Midbrain (tissue), 1 donor: ENCODE results near the gene RTN4RL1.

Experiments
- DNase-seq: peaks from one replicate; lab custom pipeline; 2025; lab: John Stamatoyannopoulos, UW

Gene RTN4RL1, protein sequence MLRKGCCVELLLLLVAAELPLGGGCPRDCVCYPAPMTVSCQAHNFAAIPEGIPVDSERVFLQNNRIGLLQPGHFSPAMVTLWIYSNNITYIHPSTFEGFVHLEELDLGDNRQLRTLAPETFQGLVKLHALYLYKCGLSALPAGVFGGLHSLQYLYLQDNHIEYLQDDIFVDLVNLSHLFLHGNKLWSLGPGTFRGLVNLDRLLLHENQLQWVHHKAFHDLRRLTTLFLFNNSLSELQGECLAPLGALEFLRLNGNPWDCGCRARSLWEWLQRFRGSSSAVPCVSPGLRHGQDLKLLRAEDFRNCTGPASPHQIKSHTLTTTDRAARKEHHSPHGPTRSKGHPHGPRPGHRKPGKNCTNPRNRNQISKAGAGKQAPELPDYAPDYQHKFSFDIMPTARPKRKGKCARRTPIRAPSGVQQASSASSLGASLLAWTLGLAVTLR

DNA sequence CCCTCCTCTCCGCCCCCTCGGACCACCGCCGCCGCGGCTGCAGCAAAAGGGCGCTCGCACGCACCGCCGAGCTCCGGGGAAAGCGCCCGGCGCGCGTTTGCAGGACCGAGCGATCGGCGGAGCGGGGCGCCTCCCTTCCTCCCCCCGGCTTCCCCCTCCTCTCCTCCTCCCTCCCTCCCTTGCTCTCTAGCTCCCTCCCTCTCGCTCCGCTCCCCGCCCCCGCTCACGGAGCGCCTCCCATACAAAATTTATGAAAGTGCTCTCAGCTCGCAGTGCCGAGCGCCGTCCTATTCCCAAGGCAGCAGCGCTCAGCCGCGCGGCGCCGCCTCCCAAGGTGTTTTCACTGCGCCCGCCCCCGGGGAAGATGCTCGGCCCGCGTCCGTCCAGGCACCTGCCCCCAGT, at the start of gene RTN4RL1:
RTN4RL1 (minus strand) TSS at position 115 of the 402 bp plus-strand sequence. CDS start 469 bp downstream, outside the sequence.
- peak; percentile 32 for DNase-seq

DNA sequence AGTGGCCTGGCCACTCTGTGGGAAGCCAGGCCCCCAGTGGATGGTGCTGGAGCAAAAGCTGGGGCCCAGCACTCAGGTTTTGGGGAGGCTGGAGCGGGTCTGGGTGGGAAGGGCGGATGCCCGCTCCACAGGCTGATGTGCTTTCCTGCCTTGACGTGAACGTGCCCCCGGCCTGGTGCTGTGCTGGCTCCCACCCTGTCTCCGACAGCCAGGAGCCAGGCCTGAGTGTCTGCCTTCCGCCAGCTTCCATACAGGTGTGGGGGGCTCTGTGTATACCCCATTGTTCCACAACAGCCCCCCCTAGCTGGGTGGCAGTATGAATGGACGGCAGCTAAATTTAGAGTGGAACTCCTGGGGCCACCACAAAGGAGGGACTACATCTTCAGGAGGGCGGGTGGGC, 49.8 kb upstream of the RTN4RL1 start:
- no peak for DNase-seq

DNA sequence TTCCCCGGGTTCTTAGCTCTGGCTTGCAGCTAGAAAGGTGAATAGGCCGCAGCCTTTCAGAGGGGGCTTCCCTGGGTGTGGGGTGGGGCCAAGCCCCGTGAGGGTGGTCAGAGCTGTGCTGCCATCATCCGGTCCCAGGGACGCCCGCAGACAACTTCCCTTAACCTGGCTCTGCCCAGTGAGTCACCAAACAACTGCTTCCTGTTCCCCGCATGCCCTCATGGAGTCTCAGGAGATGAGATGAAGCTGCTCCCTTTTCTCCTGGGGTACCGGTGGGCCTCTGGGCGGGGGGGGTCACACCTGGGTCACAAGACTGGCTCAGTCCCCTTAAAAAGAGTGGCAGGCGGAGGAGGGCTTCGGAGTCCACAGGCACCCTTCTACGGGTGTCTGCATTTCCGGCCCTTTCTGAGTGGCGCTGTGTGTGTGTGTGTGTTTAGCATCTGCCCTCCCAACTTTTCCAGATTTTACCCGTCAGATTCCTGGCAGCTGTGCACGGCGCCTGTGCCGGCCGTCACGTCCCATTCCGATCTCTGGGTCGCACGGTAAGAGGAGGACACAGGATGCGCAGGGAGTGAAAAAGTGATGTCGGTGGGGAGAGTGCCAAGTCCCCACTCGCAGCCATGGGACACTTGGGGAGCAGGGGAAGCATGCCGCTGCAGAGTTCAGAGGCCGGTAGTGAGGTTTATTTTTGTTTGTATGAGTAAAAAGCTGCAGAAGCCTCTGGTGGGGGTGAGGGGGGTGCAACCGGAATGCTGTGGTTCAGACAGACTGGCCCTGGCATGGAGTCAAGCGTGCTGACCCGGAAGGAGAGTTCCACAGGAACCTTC, 46.5 kb upstream of the RTN4RL1 start:
- no peak for DNase-seq

DNA sequence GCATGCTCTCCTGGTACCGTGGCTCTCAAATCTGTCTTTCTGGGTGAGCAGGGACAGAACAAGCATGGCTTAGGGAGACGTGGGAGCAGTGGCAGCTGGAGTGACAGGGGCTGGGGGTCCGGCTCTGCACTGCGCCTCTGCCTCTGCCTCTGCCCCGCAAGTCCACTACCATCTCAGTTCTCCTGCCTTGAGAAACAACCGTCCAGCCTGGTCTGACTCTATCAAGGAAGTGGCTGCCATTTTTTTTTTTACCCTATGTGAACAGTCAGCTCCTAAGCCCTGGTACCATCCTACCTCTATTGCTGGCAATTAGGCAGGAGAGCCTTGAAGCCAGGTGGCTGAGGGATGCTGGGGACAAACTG, 45.9 kb upstream of the RTN4RL1 start:
- no peak for DNase-seq

DNA sequence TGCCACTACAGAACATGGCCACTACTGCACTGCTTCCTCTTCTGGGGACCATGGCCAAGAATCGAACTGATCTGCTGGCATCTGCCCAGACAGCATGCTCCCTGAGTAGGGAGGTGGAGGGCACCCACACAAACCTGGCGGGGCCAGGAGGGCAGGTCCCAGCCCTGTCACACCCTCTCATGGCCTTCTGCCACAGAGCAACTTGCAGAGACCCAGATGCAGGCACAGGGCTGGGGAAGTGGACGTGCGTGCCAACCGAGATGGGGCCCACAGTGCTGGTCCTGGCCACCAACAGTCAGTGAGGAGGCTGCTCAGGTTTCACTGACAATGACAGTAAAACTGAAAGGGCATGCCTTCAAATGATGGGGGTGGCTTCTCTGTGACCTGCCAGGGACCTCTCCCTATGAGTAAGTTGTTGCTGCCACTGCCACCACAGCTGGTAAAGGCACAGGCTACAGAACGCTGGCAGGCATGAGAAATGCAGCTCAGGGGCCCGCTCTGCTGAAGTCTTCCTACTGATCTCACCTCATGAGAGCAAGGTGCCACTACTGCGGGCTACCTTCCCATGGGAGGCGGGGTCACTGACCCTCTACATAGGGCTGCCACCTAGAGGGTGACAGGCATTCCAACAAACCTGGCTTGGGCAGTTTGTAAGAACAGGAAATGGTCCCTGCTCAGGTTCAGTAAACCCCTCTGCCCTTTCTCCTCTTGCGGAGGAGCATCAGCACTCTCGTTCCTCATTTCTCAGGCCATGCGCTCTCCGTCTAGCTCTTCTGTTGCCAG, 45.3 kb upstream of the RTN4RL1 start:
- no peak for DNase-seq

DNA sequence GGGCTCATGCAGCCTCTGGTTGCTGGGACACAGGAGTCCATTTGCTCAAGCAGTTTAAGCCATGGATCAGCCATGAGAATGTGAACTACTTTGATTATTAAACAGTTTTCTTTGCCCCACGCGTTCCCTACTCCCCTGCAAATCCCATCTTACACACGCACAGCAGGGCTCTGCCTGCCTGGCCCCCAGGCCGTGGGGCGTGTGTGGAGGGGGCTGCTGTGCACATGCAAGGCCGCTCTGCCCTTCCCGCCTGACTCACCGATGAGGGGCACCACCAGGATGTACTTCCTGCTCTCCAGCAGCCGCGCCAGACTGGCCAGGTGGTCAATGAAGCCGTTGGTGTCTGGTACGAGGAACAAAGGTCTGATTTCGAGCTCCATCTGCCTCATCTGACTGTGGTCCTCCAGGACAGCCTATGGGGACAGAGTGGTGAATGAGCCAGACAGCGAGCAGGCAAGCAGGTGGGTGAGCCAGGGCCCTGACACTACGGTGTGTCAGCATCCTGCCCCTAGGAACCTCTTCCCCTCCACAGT, 43.5 kb upstream of the RTN4RL1 start:
- no peak for DNase-seq

DNA sequence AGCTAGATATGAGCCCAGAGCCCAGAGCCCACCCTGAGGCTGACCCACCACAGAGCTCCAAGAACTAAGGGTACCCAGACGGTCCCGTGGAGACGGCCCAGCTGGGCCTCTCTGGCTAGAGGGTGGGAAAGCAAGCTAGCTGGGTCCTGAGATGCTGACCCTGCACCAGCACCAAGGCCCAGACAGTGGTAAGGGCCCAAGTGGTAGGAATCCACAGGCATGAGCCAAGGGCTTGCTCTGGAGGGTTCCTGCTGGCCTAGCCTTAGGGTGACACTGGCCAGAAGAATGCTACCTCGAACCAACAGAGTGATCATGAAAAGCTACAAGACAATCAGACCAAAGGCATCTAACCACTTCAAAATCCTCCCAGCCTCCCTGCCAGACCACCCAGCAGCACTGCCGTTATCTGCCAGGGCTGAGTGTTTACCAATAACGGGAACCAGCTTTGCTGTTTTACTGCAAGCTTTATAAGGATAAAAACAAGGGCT, 42.9 kb upstream of the RTN4RL1 start:
- no peak for DNase-seq

DNA sequence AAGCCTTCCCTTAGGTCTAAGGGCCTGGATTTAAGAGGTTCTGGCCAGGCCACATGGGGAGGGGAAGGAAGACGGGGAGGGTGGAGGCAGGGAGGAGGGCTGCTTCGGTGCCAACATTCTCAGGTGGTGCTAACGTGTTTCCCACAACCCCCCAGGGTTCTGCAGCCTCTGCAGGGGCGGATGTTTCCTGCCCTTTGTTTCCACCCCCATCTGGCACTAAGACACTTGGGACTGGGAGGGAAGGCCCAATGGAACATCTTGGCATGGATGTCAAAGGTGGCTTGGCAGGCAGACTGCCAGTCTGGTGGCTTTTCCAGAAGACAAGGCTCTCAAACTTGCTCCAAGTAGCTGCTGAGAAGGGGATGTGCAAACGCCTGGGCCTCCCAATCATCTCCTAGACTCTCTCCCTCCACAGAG, 42.5 kb upstream of the RTN4RL1 start:
- DNase-seq = no peak

DNA sequence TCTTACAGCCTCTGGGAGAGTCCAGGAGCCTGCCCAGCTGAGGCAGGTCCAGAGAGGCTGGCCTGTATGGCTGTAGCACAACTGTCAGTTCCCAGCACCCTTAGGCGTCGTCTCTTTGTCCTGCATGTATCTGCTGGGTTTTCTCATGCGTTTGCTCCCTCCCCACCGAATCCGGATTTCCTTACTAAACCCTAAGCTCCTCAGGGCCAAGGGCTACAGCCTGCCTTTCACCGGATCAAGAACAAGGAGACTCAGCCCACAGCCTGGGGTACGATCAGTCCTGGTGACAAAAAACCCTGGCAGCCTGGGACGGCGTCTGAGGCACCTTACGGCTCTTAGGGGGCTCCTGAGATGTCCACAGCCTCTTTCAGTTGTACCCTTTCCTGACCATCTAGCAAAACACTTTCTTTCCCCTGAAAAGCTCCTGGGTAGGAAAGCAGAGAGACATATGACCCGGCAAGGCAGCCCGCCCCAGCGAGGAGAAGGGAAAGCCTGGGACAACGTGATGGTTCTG, 42.0 kb upstream of the RTN4RL1 start:
- no peak for DNase-seq

DNA sequence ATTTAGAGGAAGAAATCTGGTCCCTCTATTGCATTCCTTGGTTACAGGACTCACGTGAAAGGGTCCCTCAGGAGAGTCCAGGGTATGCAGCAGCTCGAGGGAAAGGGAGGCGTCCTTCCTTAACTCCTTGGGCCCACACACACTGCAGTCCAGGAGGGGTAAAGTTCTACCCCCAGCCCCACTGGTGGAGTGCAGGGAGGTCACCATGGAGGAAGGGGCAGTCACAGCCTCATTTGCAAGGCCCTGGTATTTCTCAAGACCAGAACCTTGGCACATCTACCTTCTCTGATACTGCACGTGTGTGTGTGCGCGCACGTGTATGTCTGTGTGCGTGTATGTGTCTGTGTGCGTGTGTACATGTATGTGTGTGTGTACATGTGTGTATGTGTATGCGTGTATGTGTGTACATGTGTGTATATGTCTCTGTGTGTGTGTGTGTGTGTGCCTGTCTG, 40.8 kb upstream of the RTN4RL1 start:
- no peak for DNase-seq

DNA sequence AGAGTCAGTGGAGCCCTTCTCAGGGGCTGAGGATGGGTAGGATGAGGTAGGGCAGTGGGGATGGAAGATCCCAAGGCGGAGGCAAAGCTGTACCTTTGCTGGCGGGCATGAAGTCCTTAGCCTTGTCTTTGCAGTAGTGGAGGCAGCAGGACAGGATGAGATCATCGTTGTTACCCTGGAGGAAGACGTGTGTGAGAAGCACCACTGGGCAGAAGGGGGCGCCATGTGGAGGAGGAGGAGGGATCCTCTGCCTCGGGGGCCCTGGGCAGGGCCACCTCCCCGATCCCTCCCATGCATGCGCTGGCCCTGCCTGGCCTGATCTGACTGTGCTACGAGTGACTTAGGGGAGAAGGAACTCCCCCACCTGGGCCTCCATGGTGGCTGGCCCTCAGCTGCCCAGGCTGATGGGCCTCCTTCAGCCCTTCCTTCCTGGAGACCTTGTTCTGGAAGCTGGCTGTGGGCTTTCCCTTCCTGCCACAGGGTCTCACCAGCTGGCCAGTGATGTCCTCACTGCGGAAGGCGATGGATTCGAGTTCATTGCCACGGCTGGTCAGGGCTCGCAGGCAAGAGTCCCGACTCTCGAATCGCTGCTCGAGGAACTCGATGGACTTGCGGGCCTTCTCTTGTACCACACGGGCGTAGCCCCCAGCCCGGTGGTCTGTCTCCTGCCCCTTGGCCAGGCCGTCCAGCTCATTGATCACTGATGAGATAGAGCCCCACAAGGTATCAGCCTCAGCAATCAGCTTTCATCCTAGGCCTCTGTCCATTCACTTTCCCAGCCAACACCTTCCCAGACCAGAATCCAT, 40.0 kb upstream of the RTN4RL1 start:
- no peak for DNase-seq

DNA sequence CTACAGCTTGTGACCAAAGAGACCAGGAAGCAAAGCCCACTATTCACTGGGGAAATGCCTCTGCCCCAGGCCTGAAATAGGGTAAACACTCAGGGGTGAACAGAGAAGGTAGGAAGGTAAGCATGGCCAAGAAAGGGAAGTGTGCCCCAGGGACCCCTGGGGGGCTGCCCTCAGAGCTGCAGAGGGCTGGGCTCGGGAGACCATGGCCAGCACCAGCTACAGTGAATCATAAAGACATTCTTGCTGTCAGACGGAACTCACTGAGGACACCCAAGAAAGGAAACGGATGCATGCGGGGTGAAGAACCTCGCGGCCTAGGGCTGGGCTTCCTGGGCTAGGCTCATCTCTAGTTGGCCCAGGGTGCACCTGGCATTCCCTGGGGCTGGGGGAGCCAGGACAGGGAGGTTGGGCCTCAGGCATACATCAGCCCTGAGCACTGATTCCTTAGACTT, 39.4 kb upstream of the RTN4RL1 start:
- no peak for DNase-seq

DNA sequence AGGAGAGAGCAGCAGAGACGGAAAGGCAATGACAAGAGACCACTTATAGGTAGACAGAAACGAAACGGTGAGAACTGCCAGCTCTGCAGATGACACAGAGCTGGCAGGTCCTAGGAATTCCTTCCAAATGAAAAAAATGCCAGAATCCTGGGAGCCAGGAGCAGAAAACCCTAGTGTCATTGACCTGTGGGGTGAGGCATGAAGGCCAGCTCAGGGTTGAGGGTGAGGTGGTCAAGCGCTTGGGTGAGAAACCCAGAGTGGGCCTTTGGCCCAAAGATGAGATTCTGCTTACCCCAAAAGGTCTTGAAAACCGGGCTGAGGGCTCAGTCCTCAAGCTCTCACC, 39.0 kb upstream of the RTN4RL1 start:
- DNase-seq = no peak

DNA sequence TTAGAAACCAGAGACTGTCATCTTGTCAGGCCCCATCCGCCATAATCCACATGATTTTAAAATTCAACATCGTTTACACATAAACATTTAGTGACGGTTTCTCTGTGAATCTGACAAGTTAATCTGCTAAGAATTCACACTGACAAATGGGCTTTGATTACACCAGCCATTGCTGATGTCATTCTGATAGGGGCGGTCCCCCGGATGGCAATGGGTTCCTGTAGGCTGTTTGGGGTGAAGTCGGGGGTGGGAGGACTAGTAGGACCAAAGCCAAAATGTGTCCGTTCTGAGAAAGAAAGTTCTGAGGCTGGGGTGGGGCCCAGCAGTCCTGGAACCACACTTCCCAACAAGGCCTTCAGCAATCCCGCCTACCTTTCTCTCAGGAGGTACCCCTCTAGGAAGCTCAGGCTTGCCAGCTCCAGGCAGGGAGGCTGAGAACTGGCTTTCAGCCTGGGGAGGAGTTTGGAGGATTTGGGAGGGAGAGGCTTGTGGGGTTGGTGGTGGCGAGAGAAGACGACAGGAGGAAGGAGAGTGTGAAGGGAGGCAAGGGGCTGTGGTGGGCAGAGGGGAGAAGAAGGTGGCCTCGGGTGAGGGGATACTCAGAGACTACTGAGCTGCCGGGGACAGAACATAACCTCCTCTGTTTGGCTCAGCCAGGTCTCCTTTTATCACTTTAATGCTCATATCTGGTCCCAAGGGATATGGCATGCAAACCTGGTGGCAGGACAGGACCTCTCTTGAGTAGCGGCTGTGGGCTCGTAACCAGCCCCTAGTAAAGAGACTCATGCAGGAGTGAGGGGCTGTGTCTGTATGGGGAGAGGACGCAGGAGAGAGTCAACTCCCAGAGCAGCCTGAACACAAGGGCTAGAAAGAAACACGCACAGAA, 38.4 kb upstream of the RTN4RL1 start:
- DNase-seq = no peak

DNA sequence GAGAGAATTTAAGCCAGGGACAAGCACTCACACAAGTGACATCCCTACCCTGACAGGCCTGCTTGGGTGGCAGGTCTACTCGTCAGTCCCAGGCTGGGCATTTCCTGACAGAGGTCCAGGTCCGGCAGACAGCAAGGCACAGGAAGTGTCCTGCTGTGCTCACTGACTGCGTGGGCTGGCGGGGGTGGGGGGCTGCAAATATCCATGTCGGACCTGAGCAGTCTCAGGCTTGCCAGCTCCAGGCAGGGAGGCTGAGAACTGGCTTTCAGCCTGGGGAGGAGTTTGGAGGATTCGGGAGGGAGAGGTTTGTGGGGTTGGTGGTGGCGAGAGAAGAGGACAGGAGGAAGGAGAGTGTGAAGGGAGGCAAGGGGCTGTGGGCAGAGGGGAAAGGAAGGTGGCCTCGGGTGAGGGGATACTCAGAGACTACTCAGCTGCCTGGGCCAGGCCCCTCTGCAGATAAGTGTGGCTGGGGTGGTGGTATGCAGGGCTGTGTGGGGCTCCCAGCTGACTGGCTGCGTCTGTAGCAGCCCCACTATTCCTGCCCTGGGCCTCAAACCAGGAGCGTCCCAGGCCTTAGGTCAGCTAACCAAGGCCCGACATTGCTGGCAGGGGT, 37.5 kb upstream of the RTN4RL1 start:
- DNase-seq = no peak

DNA sequence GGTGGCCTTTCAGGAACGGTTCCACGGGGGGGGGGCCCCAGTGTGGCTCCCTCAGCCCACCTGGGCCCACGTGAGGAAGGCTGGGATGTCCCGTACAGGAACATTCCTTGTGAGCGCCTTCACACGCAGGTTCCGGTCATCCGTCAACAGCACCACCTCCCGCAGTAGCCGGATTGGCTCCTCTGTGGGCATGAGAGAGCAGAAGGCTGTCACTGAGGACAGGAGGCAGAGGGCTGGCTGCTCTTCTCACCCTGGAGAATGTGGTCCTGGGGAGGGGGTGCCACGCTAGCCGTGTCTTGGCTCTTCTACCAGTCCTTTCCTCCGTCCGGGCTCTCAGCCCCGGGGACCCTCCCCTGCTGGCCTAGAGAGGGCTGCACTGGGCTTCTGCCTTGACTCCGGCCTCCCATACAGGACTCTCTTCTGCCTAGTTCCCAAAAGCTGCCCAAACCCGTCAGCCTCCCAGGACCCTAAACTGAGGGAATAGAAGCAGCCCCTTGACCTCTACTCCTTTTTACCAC, 36.4 kb upstream of the RTN4RL1 start:
- DNase-seq = no peak

DNA sequence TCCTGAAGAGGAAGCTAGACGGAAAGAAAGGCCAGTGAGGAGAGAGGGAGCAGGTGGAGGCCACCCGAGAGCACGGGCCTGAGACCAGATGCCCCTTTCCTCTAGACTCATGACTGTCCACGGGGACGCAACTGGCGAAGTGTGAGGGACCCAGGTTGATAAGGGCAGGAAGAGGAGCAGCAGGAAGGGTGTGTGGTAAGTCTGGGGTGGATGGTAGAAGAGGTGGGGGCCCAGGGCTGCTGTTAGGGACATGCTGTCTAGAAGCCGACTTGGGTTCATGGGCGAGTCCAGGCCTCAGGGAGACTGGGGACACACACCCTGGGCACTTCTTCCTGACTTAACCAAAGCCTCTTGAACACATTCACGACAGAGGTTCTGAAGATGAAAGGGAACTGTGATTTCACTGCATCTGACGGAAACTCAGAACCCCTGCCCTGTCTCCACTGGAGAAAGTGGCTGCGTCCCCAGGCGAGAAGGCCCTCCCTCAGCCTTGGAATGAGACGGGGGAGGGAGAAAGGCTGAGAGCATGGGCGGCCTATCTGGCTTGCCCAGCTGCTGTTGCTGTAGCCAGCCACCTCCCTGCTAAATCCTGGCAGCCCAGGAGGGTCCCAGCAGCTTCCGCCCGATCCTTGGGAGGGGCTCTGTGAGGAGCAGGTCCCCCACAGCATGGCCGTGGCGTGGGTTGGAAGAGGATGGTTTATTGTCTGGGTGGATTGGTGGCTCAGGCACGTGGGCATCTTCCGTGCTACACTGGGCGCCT, 35.7 kb upstream of the RTN4RL1 start:
- no peak for DNase-seq

DNA sequence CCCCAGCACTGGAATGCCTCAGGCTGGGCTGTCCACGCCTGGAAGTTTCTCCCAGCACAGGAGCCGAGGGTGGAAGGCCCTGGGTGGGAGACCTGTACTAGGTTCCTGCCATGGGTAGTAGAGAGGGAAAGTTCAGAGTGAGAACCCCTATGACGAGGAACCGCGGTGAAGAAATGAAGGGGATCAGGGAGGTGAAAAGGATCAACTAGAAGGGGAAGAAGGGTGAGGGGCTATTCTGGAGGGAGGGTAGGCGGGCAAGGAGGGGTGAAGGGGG, 35.2 kb upstream of the RTN4RL1 start:
- no peak for DNase-seq
